NCI-H524 treated with DMSO at 0.1 percent for 48 hours (cell line): ENCODE measurements around the gene IMMP2L.
"Not testable (repeated sequence)": the region's sequence is repeated elsewhere in the genome, so short reads cannot be mapped to it uniquely, and the experiment has no call there.

Experiments used
- DNase-seq: peaks from one replicate; lab custom pipeline; 2025; lab: John Stamatoyannopoulos, UW

IMMP2L gene

DNA sequence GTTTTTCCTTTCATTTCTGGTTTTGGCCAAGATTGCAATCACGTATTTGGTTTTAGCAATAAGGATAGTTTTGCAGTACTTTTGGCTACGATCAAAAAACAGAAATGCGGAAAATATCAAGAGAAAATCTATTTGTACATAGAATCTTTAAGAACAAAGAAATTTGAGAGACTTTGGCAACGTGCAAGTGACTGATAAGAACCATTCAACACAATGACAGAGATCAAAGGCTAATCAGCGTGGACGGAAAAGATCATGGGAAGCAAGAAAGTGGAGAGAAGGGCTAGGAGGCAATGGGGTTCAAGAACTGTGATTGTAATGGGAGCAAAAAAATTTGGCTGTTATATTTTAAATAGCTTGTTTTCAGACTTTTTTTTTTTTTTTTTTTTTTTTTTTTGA lies 487.5 kb downstream of the IMMP2L start:
- no peak for DNase-seq

DNA sequence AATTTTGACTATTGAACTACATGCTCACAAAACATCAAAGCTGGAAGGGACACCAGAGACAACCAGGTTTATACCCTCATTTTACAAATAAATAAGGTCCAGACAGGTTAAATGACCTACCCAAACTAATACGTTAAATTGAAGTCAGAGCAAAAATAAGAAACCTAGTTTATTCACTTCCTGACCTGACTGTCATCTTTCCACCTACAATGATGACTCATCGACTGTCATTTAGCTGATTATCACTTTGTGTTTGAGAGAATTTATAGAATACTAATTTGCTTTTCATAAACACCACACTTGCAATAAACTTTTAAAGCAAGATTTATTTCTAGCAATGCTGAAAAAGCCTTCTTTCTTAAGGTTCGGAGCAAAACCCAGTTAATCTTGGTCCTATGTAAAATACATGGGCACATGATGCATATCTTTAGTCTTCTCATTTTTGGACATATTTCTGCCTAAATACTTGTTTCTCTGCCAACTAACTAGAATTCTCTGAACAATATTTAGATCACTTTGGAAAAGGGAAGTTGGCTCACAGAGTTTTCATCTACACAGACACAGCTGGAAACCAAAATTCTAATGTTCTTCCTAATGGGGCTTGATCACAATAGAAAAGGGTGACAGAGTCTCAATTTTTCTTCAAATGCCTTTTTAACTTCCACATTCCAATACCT lies 488.1 kb downstream of the IMMP2L start:
- DNase-seq = no peak

DNA sequence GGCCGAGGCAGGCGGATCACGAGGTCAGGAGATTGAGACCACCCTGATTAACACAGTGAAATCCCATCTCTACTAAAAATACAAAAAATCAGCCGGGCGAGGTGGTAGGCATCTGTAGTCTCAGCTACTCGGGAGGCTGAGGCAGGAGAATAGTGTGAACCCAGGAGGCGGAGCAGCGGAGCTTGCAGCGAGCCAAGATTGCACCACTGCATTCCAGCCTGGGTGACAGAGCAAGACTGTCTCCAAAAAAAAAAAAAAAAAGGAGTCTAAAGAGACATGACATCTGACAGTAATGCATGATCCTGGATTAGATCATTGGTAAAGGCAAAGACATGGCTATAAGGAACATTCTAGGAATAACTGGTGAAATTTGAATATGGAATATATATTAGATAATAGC lies 489.6 kb downstream of the IMMP2L start:
- DNase-seq = not testable (repeated sequence)

DNA sequence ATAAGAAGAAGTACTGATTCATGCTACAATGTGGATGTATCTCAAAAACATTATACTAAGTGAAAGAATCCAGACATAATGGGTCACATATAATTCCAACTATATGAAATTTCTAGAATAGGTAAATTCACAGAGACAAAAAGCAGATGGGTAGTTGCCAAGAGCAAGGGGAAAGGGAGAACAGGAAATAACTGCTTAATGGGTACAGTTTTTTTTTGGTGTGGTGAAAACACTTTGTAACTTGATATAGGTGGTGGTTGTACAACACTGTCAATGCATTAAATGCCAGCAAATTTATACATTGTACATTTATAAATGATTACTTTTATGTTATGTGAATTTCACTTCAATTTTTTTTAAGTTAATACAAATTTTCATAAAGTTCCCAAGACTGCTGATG lies 490.7 kb downstream of the IMMP2L start:
- no peak for DNase-seq

DNA sequence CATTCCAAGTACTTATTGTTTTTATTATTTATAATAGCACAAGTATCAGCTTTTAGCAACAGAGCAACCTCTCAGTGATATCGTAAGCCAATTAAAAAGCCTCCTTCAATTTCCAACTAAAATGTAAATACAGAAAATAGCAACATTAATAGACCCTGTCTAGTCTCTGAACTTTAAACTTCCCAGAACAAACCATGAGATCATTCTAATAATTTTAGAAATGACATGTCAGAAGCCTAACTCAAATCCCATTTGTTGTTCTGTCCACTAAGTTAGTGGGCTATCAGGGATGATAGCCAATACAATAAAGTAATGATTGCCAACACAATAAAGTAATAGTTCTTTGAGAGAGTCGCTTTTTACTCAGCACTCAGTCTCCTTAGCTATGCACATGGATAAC lies 493.7 kb downstream of the IMMP2L start:
- DNase-seq = no peak

DNA sequence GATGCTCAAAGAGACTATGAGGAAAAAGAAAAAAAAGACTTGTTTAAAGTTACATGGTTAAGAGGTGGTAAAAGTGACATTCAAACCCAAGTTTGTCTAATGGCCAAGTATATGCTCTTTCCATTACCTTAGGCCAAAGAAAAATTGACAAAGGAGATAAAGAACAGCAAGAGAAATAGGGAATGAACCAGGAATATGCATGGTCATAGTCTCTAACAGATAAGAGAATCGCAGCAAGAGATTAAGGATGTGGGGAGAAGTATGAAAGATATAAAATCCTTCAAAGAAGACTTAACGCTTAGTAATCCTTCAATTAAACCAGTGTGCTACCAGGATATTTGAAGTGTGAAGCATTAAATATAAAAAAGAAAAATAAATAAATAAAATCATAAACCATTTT lies 494.6 kb downstream of the IMMP2L start:
- DNase-seq = no peak

DNA sequence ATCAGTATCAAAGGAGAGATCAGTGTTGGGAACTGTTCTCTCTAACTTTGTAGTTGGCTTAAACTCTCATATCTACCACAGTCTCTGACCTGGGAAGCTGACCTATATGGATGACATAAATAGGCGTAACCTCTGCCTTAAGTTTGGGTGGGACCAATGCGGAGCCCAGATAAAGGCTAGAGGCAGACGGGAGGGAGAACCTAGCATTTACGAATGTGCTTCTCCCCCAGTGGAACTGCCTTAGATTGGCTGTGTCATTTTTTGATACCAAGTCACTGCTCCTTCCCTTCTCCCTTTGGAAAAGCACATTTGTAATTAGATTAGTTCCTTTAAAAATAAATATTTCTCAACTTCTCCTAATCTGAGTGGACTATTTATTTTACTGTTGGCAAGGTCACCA lies 495.0 kb downstream of the IMMP2L start:
- no peak for DNase-seq

DNA sequence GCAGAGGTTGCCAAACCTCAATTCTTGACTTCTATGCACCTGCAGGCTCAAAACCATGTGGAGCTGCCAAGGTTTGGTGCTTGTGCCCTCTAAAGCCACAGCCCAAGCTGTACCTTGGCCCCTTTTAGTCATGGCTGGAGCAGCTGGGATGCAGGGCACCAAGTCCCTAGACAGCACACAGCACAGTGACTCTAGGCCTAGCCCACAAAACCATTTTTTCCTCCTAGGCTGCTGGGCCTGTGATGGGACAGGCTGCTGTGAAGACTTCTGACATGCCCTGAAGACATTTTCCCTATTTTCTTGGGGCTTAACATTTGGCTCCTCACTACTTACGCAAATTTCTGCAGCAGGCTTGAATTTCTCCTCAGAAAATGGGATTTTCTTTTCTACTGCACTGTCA lies 499.1 kb downstream of the IMMP2L start:
- no peak for DNase-seq

DNA sequence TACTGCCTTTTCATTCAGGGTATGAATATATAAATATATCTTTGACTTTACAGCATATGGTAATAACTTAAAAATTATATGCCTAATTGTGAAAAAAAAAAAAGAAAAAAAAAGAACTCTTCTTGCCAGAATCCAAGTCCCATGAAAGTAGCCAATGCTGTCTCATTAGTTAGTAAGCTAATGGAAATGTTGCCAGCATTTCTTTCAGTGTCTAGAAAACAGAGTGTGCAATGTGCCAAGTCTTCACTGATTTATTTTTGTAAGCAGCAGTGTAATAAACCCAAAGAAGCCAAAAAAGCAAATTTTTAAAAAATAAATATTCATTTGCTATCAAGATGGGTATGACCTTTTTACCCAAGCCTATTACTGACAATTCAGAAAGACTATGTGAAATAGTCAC lies 502.5 kb downstream of the IMMP2L start:
- no peak for DNase-seq

DNA sequence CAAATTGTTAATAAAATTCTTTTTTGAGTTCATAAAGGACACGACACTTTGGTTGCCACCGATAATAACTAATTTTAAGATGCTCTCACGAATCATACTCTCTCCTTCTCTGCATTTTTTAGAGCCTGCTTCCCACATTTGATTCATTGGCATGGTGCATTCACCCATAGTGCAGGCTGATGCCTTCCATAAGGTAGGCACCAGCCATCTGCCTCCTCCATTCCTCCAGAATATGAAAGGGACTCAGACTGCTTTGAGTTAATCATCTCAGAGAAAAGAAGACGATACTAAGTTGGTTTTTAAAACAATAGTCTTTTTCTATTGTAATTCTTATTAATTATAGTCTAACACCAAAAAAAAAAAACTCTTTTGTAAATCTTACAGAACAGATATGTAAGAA lies 505.2 kb downstream of the IMMP2L start:
- no peak for DNase-seq

DNA sequence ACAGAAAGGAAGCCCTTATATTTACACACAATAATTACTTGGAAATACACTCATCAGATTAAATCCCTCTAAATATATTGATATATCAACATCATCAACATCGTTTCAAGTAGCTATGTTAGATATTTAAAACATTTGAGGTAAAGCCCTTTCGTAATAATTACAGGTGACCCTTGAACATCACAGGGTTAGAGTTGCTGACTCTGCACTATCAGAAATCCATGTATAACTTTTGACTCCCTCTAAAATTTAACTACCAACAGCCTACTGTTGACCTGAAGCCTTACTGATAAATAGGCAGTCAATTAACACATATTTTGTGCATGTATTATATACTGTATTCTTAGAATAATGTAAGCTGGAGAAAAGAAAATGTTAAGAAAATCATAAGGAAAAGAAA lies 505.9 kb downstream of the IMMP2L start:
- DNase-seq = no peak

DNA sequence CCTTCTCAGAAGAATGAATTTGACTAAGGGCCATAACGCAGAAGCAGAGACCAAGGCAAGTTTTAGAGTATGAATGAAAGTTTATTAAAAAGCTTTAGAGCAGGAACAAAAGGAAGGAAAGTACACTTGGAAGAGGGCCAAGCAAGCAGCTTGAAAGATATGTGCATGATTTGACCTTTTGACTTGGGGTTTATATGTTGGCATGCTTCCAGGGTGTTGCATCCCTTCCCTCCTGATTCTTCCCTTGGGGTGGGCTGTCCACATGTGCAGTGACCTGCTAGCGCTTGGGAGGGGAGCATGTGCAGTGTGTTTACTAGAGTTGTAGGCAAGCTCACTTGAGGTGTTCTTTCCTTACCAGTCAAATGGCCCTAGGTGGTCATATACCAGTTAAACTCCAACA lies 509.3 kb downstream of the IMMP2L start:
- no peak for DNase-seq

DNA sequence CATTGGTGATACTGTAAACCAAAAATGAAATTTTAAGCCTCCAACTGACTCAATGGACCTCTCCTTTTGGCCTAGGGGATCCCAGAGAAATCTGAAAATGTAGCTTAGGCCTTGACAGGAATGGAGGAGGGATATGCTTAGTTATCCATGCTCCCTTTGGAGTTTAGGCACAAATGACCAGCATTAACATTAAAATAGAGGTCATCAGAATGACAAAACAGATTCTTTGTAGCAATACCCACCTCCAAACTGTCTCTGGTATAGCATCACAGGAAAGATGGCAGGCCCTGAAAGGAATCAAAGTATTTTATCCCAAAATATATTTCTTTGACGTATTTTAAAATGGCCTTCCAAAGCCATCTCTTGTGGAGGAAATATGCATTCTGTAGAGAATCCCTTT lies 510.5 kb downstream of the IMMP2L start:
- DNase-seq = no peak

DNA sequence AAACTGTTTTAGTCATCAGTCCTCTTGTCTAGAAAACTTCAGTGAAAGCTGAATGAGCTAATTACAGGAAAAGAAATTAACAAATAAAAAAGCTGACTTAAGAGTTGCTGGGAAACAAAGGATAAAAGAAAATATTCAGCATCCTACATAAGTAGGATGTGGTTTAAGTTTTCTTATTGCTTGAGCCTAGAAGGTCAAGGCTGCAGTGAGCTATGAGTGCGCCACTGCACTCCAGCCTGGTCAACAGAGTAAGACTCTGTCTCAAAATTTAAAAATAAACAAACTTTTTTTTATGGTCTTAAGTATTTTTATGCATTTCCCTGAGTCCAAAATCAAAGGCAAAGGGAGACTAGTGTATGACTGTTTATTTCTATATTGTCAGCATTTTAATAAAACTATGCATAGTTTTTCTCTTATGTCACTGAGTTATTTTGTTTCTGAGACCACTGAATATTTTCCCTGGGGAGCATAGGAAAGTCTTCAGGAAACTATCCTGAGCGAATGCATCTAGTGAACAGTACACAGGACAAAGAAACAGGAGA lies 511.3 kb downstream of the IMMP2L start:
- no peak for DNase-seq

DNA sequence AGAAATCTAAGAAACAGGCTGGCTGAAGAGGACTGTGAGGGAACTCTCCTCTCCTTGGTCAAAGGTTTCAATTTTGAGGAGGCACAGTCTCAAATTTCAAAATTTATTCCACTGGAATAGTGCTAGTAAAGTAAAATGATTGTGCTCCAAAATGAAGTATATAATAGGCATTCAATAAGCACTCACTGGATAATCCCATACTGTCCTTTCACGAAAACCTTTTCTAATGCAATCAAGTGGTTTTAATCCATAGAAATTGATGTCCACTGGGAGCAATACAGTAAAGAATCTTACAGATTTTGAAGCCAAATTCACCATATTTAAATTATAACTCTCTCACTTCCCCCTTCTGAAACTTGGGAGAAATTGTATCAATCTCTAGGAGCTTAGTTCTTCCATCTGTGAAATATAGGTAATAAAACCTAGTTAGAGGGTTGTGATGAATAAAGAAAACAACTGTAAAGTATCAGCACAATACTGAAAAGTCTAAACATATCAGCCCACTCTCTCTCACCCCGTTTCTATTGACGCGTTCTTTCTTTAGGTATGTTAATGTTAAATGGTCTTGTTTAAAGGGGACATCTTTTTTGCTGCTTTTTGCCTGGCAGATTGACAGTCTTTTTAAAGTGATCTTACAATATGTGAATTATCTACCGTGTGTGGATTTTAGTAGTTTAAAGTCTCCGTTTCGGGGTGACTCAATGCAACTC lies 512.2 kb downstream of the IMMP2L start:
- DNase-seq = no peak

DNA sequence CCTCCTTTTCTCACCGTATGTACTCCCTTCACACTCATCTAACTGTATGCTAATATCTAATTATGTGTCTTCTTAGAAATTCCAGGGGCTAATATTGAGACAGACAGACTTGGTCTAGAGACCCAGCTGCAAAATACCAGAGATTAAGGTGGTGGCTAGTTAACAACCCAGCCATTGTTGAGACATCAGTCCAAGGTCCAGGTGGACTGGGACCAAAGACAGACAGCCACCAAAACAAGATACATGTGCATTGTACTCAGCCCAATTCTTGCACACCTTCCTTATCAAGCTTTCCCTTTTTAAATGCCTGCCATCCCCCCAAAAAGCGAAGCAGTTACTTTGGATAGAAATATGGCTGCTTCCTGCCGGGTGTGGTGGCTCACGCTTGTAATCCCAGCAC lies 514.7 kb downstream of the IMMP2L start:
- no peak for DNase-seq

DNA sequence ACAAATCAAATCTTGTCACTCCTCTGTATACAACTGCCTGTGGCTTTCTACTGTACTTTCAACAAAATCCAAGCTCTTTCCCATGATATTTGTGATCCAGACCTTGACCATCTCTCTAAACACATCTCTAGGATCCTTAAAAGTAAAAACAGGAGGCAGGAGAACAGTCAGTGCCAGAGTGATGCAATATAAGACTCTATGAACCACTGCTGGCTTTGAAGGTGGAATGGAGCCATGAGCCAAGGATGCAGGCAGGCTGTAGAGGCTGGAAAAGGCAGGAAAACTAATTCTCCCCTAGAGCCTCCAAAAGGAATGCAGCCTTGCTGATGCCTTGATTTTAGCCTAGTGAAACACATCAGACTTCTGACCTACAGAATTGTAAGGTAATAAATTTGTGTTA lies 516.8 kb downstream of the IMMP2L start:
- DNase-seq = no peak

DNA sequence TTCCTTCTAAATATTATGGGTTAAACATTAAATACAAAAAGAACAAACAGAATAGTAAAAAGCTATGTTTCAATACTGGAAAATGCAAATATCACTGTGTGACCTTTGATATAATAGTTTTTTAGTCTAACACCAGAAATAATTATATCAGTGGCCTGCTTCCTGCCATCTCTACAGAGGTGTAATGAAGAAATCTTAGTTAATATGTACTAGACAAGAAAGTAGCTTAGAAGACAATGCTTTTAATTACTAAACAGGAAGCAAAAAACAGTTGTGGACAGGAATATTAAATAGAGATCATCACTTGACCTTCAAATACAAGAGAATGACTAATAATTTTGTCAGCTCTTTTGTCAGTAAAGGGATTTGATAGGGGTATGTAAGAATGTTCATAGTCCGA lies 518.7 kb downstream of the IMMP2L start:
- no peak for DNase-seq

DNA sequence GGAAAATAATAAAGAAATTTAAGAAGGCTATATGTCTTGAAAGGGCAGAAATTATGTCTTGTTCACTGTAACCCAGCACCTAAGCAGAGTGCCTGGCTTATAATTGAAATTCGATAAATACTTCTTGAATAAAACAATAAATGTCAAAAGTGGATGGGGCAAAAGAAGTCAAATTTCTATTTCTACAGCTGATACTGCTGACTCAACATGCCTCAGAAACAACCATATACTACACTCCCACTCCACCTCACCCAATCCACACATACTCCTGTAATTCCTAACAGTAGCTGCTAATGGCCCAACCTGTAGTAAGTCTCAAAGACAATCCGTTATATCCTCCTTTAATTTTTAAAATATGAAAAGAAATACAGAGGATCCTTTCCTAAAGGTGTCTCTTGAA lies 519.5 kb downstream of the IMMP2L start:
- DNase-seq = no peak

DNA sequence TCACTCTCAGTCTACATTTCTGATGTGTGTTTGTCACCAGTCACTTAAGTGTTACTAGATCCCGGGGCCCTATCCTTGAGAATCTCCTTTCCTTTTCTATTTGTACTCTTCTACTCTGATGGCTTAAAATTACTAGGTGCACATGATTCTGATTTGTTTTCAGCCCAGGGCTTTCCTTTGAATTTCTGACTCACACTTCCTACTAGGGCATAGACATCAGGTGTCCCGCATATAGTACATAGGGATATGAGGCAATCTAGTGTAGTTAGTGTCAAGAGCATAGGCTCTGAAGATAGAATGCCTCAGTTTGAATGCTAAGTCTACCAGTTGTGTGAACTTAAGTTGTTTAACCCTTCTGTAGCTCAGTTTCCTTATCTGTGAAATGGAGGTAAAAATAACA lies 520.7 kb downstream of the IMMP2L start:
- no peak for DNase-seq

DNA sequence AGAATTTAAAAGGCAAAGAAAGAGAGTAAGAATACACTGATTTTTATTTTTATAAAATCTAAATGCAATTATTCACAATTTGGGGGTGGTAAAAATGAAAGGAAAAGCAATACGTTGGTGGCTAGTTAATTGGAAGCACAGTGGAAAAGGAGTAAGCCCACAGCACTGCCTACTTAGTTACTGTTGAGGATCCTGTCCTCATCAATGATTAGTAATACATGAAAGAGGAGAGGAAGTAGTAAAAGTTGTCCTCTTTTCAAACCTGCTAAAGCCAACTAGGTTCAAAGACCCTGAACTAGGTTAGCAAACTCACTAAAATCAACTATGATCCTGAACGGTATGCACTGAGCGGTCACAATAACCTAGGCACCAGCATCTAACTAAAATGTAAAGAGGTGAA lies 524.1 kb downstream of the IMMP2L start:
- no peak for DNase-seq

DNA sequence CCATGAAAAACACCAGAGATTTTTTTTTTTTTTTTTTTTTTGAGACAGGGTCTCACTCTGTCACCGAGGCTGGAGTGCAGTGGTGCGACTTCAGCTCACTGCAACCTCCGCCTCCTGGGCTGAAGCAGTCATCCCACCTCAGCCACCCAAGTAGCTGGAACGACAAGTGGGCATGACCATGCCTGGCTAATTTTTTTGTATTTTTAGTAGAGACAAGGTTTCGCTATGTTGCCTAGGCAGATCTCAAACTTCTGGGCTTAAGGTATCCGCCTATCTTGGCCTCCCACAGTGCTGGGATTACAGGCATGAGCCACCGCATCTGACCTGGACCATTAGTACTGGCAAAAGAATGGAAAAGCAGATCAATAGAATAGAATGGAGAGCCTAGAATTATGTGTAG lies 530.4 kb downstream of the IMMP2L start:
- DNase-seq = no peak

DNA sequence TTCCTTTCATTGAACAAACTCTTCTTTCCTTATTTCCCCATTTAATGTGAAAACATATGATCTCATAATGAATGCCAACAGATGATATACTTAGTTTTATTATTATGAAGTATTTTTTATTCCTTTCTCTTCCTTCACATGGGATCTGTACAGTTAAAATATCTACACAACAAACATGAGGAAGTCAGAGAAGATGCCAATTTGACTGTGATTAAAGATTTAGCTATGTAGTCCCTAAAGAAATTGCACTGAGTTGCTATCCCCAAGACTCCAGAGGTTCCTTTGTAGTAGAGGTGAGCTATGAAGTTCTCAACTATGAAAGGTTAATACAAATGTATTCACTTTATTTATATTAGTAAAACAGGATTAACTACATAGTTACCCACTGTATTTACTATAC lies 532.0 kb downstream of the IMMP2L start:
- DNase-seq = no peak
